HCT116 (cell line): Measurements from ENCODE around the gene SLC27A4. TPM values are rescaled to one million over a fixed set of nuclear protein-coding genes. Genes with fewer than 3 reads are reported as not detected.

Experiments
- ATAC-seq: fragments of 200-7000 bp; cut with Tn5 transposase; 2 replicates; pipeline ENCODE4 v1.9.1; 2020; ENCODE audit warnings: mild to moderate bottlenecking, moderate library complexity
- BruUV-seq: library from RNA; stranded (reverse); fragments of 400-500 nt; replicated peaks from 2 replicates; lab custom pipeline; 2021; lab: Mats Ljungman, UMichigan
- CTCF ChIA-PET: fragments of 300-600 bp; sonication (Branson Sonifier 250); formaldehyde crosslinking; loops from one replicate; lab custom pipeline; 2021; ENCODE audit warnings: antibody characterized with exemption; lab: Charles Lee
- POLR2A ChIA-PET: fragments of 300-600, 350-600 bp; sonication (Branson Sonifier 250); formaldehyde crosslinking; loops from one replicate; lab custom pipeline; 2021; ENCODE audit warnings: antibody characterized with exemption; lab: Charles Lee
- RAD21 ChIA-PET, 2 experiments: fragments of 300-600 bp; sonication (Branson Sonifier 250); formaldehyde crosslinking; loops; one replicate each; lab custom pipeline; 2023; ENCODE audit warnings: low total read pairs in 2 of 2; ENCODE audit not compliant: uncharacterized antibody in 2 of 2, unreplicated experiment in 2 of 2, low non-redundant PET in 1 of 2; lab: Charles Lee
- DNase-seq: peaks from one replicate; pipeline ENCODE4 v3.0.0-alpha.2; 2010; ENCODE audit warnings: low read depth, low spot score
- H2AFZ ChIP-seq: fragments of 200-600 bp; shearing (Covaris generic), sonication (generic); 2 replicates; pipeline ENCODE4 v1.6.1; 2017; ENCODE audit warnings: low read depth, mixed run types, mixed read lengths, antibody characterized with exemption, low read length; ENCODE audit not compliant: poor library complexity, severe bottlenecking
- H3K27ac ChIP-seq: 2 replicates; pipeline ENCODE4 v1.5.1; 2012; ENCODE audit warnings: low read depth, low read length
- H3K27me3 ChIP-seq: fragments of 200-600 bp; sonication (generic); 2 replicates; pipeline ENCODE4 v1.6.1; 2016; ENCODE audit warnings: mixed run types, low read length, mixed read lengths; ENCODE audit not compliant: insufficient read depth
- H3K36me3 ChIP-seq, 2 experiments: fragments of 200-500 bp in 1 of 2; fragments of 200-600 bp in 1 of 2; sonication (Bioruptor generic) in 1 of 2; sonication (generic) in 1 of 2; 2 replicates each; pipeline versions ENCODE4 v1.5.1 to v1.6.1; 2014 to 2016; ENCODE audit warnings: low read length in 2 of 2, inconsistent platforms in 1 of 2, mixed read lengths in 1 of 2, mixed run types in 1 of 2; ENCODE audit not compliant: insufficient read depth in 2 of 2, control insufficient read depth in 1 of 2
- H3K4me1 ChIP-seq, 2 experiments: fragments of 200-600 bp in 1 of 2; sonication (generic) in 1 of 2; 2 replicates each; pipeline versions ENCODE4 v1.5.1 to v1.6.1; 2012 to 2017; ENCODE audit warnings: low read length in 2 of 2, inconsistent platforms in 1 of 2, mild to moderate bottlenecking in 1 of 2, mixed read lengths in 1 of 2, mixed run types in 1 of 2, moderate library complexity in 1 of 2; ENCODE audit not compliant: insufficient read depth in 2 of 2, control insufficient read depth in 1 of 2
- H3K4me2 ChIP-seq: fragments of 200-600 bp; sonication (generic); 2 replicates; pipeline ENCODE4 v1.6.1; 2017; ENCODE audit warnings: mixed run types, low read length, mixed read lengths
- H3K4me3 ChIP-seq, 2 experiments: fragments of 200-600 bp in 1 of 2; sonication (generic) in 1 of 2; replicated peaks in 1 of 2; 2 replicates each; pipeline ENCODE4 v1.5.1; 2011 to 2016; ENCODE audit warnings: low read length in 2 of 2, control low read depth in 1 of 2, low read depth in 1 of 2, mild to moderate bottlenecking in 1 of 2, mixed read lengths in 1 of 2, mixed run types in 1 of 2
- H3K79me2 ChIP-seq: fragments of 200-600 bp; sonication (generic); 2 replicates; pipeline ENCODE4 v1.6.1; 2017; ENCODE audit warnings: mild to moderate bottlenecking, mixed run types, low read length, moderate library complexity, mixed read lengths; ENCODE audit not compliant: insufficient read depth
- H3K9ac ChIP-seq: fragments of 200-600 bp; sonication (generic); 2 replicates; pipeline ENCODE4 v1.6.1; 2016; ENCODE audit warnings: low read length, mixed read lengths
- H3K9me2 ChIP-seq: fragments of 200-600 bp; sonication (generic), shearing (Covaris generic); 2 replicates; pipeline ENCODE4 v1.6.1; 2017; ENCODE audit warnings: mixed run types, mild to moderate bottlenecking, moderate library complexity; ENCODE audit not compliant: insufficient read depth
- H3K9me3 ChIP-seq, 2 experiments: fragments of 200-500 bp in 1 of 2; fragments of 200-600 bp in 1 of 2; sonication (Bioruptor generic) in 1 of 2; sonication (generic) in 1 of 2; 2 replicates each; pipeline ENCODE4 v1.6.1; 2014 to 2017; ENCODE audit warnings: low read length in 2 of 2, mixed read lengths in 2 of 2, inconsistent platforms in 1 of 2, low read depth in 1 of 2, mild to moderate bottlenecking in 1 of 2, mixed run types in 1 of 2, moderate library complexity in 1 of 2; ENCODE audit not compliant: control insufficient read depth in 1 of 2, insufficient read depth in 1 of 2
- H4K20me1 ChIP-seq: fragments of 200-600 bp; sonication (generic), shearing (Covaris generic); 2 replicates; pipeline ENCODE4 v1.6.1; 2017; ENCODE audit warnings: mixed run types, mild to moderate bottlenecking, moderate library complexity; ENCODE audit not compliant: insufficient read depth
- ELF1 ChIP-seq: IDR thresholded peaks from 2 replicates; pipeline ENCODE4 v1.6.1; 2012; ENCODE audit warnings: low read depth, borderline replicate concordance
- EZH2 ChIP-seq: fragments of 200-600 bp; sonication (generic); IDR thresholded peaks from 2 replicates; pipeline ENCODE4 v1.6.1; 2017; ENCODE audit warnings: antibody characterized with exemption, mixed run types
- POLR2A ChIP-seq: IDR thresholded peaks from 2 replicates; pipeline ENCODE4 v1.7.0; 2011; ENCODE audit warnings: borderline replicate concordance; ENCODE audit not compliant: insufficient read depth, insufficient read length; ENCODE audit errors: extremely low read depth
- POLR2AphosphoS5 ChIP-seq: IDR thresholded peaks from 2 replicates; pipeline ENCODE4 v1.6.1; 2011; ENCODE audit warnings: mild to moderate bottlenecking, low read depth, low read length, moderate library complexity
- SP1 ChIP-seq: IDR thresholded peaks from 2 replicates; pipeline ENCODE4 v1.6.1; 2012; ENCODE audit warnings: low read depth
- TCF7L2 ChIP-seq: IDR thresholded peaks from 2 replicates; pipeline ENCODE4 v1.7.0; 2011; ENCODE audit warnings: borderline replicate concordance, inconsistent platforms; ENCODE audit not compliant: insufficient read depth, insufficient read length; ENCODE audit errors: extremely low read depth
- YY1 ChIP-seq: IDR thresholded peaks from 2 replicates; pipeline ENCODE4 v1.6.1; 2011; ENCODE audit warnings: low read length, low read depth, moderate library complexity, mild to moderate bottlenecking; ENCODE audit not compliant: insufficient replicate concordance; ENCODE audit errors: extremely low read depth
- ZFX ChIP-seq: fragments of 450-650 bp; IDR thresholded peaks from 2 replicates; pipeline ENCODE4 v1.6.1; 2017
- ZNF274 ChIP-seq: fragments of 200-500 bp; sonication (Bioruptor generic); IDR thresholded peaks from 2 replicates; pipeline ENCODE4 v1.6.1; 2014; ENCODE audit warnings: mild to moderate bottlenecking, low read depth, low read length, inconsistent platforms
- intact Hi-C: fragments of 100-400 bp; cut with micrococcal nuclease; formaldehyde crosslinking; loops from 2 replicates; pipeline ENCODE4 v1.10.0; 2022
- total RNA-seq: library from RNA; stranded (reverse); gene quantifications from one replicate; pipeline ENCODE4 v1.2.1, GENCODE V29; 2021; ENCODE audit not compliant: unreplicated experiment
- TF ChIP-seq, protein P1 (sequence below), 3 experiments: fragments of 200-600 bp in 1 of 3; sonication (generic) in 1 of 3; IDR thresholded peaks in 2 of 3; conservative IDR thresholded peaks in 1 of 3; 2 replicates each; pipeline ENCODE4 v1.5.1; 2012 to 2017; ENCODE audit warnings: low read depth in 2 of 3, low read length in 2 of 3, antibody characterized with exemption in 1 of 3, borderline replicate concordance in 1 of 3, control low read depth in 1 of 3, mild to moderate bottlenecking in 1 of 3, mixed read lengths in 1 of 3, mixed run types in 1 of 3, moderate library complexity in 1 of 3; ENCODE audit not compliant: insufficient read depth in 1 of 3

SLC27A4 gene
- total RNA-seq, 1 experiment from 2014 or later = 33.9 TPM

DNA sequence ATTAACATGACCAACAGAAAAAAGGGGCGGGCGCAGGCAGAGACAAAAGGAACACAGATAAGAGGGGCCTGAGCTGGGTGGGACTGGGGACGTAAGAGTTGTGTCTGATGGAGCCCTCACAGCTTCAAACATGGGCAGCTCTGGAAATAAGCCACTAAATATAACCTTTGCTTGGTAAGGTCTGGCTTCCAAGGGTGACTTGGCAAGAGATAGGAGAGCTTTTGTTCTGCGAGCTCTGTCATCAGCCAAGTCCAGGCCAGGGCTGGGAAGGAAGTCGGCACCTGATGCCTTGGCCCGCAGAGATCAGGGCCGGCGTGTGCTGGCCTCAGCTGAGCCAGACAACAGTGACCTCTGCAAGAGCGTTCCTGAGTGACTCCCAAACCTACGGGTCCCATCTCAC is 29.9 kb upstream of the SLC27A4 start:
- RAD21 ChIA-PET = no interaction called here
- H3K4me1 ChIP-seq = peaks cover 35 to 42% of the 10 kb centered on the region in 2 experiments
- TF ChIP-seq ZNF274 (no peak), POLR2A (no peak)
- TF ChIP-seq, all 23 proteins: peak for 0
- DNase-seq (no peak), ATAC-seq (no peak)
- no peaks in the 10 kb centered on the region for H3K27me3 ChIP-seq
- ChIA-PET CTCF (no interaction called here), POLR2A (no interaction called here)
- H3K9me2 ChIP-seq = no peaks in the 10 kb centered on the region
- no peak overlapping the region for H2AFZ ChIP-seq
- no peak overlapping the region for H3K9ac ChIP-seq
- H3K27ac ChIP-seq = no peak overlapping the region
- peaks cover 9 to 23% of the 10 kb centered on the region in 2 experiments; a peak in 3 of 4 replicates for H3K36me3 ChIP-seq
- no peak overlapping the region for H3K4me2 ChIP-seq
- H4K20me1 ChIP-seq = no peaks in the 10 kb centered on the region
- no peaks in the 10 kb centered on the region for H3K79me2 ChIP-seq
- no TSS peak for BruUV-seq
- intact Hi-C loops = no loop called here
- no peaks in the 10 kb centered on the region for H3K9me3 ChIP-seq
- H3K4me3 ChIP-seq = no peak overlapping the region

DNA sequence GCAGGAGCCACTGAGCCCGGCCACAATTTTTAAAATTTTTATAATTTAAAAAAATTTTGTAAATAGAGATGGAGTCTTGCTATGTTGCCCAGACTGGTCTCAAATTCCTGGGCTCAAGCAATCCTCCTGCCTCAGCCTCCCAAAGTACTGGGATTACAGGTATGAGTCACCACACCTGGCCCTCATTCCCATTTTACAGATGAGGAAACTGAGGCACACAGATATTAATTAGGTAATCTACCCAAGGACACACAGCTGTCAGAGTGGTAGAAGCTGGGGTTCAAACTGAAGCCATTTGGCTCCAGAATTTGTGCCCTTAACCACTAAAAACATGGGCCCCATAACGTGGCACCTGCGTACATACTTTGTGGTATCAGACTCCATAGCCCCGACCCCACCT is 25.6 kb upstream of the SLC27A4 start:
- ATAC-seq (no peak), DNase-seq (no peak)
- TF ChIP-seq EZH2 (no peak), ZFX (no peak), POLR2AphosphoS5 (no peak), TCF7L2 (no peak), YY1 (no peak), ELF1 (no peak), SP1 (no peak)
- TF ChIP-seq, protein P1, sequence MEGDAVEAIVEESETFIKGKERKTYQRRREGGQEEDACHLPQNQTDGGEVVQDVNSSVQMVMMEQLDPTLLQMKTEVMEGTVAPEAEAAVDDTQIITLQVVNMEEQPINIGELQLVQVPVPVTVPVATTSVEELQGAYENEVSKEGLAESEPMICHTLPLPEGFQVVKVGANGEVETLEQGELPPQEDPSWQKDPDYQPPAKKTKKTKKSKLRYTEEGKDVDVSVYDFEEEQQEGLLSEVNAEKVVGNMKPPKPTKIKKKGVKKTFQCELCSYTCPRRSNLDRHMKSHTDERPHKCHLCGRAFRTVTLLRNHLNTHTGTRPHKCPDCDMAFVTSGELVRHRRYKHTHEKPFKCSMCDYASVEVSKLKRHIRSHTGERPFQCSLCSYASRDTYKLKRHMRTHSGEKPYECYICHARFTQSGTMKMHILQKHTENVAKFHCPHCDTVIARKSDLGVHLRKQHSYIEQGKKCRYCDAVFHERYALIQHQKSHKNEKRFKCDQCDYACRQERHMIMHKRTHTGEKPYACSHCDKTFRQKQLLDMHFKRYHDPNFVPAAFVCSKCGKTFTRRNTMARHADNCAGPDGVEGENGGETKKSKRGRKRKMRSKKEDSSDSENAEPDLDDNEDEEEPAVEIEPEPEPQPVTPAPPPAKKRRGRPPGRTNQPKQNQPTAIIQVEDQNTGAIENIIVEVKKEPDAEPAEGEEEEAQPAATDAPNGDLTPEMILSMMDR (IDR thresholded peaks at IDR 0.05 in 2 of 3, conservative IDR thresholded peaks at IDR 0.05 in 1 of 3; ENCODE audit: borderline replicate concordance in 1 of 3, insufficient read depth in 1 of 3, low read depth in 2 of 3, low read length in 2 of 3) = no peak
- CTCF ChIA-PET = no interaction called here
- H3K4me2 ChIP-seq = no peak overlapping the region
- H3K9me2 ChIP-seq = no peaks in the 10 kb centered on the region
- no peaks in the 10 kb centered on the region for H3K27me3 ChIP-seq
- no TSS peak for BruUV-seq
- H3K36me3 ChIP-seq = peaks cover 21 to 23% of the 10 kb centered on the region in 2 experiments
- POLR2A ChIA-PET = no interaction called here
- no peak overlapping the region for H3K9ac ChIP-seq
- H3K4me1 ChIP-seq = no peaks in the 10 kb centered on the region
- H3K79me2 ChIP-seq = no peaks in the 10 kb centered on the region
- H3K9me3 ChIP-seq = no peaks in the 10 kb centered on the region
- no peak overlapping the region for H3K4me3 ChIP-seq
- intact Hi-C loops = no loop called here
- no peak overlapping the region for H2AFZ ChIP-seq
- H3K27ac ChIP-seq = no peak overlapping the region
- no peaks in the 10 kb centered on the region for H4K20me1 ChIP-seq
- RAD21 ChIA-PET = no interaction called here
